Activated CD4-positive, alpha-beta memory T cell treated with anti-CD3 and anti-CD28 coated beads, Interleukin-2, amount 10 ng/mL, durations not matched to agents 7 days and 5 days (primary cell): ENCODE measurements around the gene GYS2. TPM values are rescaled to one million over a fixed set of nuclear protein-coding genes. Genes with fewer than 3 reads are reported as not detected.

Experiments
- CTCF ChIA-PET: fragments of 350-600 bp; sonication (Branson Sonifier 250); formaldehyde crosslinking; loops from one replicate; lab custom pipeline; 2021; ENCODE audit warnings: antibody characterized with exemption, inconsistent platforms; lab: Charles Lee
- POLR2A ChIA-PET: fragments of 350-600 bp; sonication (Branson Sonifier 250); formaldehyde crosslinking; loops from one replicate; lab custom pipeline; 2021; ENCODE audit warnings: antibody characterized with exemption; lab: Charles Lee
- DNase-seq: peaks from one replicate; pipeline ENCODE4 v3.0.0-alpha.2; 2020
- H3K27ac Mint-ChIP-seq: one replicate; pipeline ENCODE4 v1.8.0; 2021; ENCODE audit warnings: mild to moderate bottlenecking, mixed read lengths
- H3K27me3 Mint-ChIP-seq: one replicate; pipeline ENCODE4 v1.8.0; 2021; ENCODE audit warnings: mixed read lengths
- H3K36me3 Mint-ChIP-seq: one replicate; pipeline ENCODE4 v1.8.0; 2021; ENCODE audit warnings: low read depth, mixed read lengths
- H3K4me1 Mint-ChIP-seq: one replicate; pipeline ENCODE4 v1.8.0; 2021; ENCODE audit warnings: mixed read lengths
- H3K4me3 Mint-ChIP-seq: one replicate; pipeline ENCODE4 v1.8.0; 2021; ENCODE audit warnings: mild to moderate bottlenecking, mixed read lengths
- H3K9me3 Mint-ChIP-seq: one replicate; pipeline ENCODE4 v1.8.0; 2021; ENCODE audit warnings: mixed read lengths
- total RNA-seq, 2 experiments: library from RNA; stranded (reverse); gene quantifications; one replicate each; pipeline ENCODE4 v1.2.3, GENCODE V29; 2021

GYS2 gene
- total RNA-seq, 2 experiments from 2014 or later: not detected

DNA sequence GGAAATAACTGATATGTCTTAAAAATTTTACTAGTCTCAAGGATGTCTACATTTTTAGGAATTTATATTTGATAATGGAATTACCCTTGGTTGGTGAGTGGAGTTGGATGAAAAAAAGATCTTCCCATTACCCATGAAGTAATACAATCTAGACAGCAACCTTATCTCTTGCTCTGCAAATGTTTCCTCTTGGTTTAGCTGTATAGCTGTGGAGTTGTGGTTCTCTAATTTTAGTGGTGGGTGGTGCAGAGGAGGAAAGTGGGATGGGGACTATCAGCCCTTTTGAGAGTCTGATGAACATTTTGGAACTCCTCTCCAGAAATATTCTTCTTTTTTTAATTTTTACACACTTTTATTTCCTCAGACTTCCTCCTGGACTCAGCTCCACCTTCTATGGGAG lies 61.5 kb downstream of the GYS2 start:
- CTCF ChIA-PET: no interaction called here
- H3K27ac Mint-ChIP-seq: no peak overlapping the region
- POLR2A ChIA-PET: no interaction called here
- H3K4me1 Mint-ChIP-seq: peaks cover 2% of the 10 kb centered on the region
- DNase-seq: no peak
- no peaks in the 10 kb centered on the region for H3K36me3 Mint-ChIP-seq
- H3K27me3 Mint-ChIP-seq: no peaks in the 10 kb centered on the region
- H3K4me3 Mint-ChIP-seq: no peak overlapping the region
- no peaks in the 10 kb centered on the region for H3K9me3 Mint-ChIP-seq

DNA sequence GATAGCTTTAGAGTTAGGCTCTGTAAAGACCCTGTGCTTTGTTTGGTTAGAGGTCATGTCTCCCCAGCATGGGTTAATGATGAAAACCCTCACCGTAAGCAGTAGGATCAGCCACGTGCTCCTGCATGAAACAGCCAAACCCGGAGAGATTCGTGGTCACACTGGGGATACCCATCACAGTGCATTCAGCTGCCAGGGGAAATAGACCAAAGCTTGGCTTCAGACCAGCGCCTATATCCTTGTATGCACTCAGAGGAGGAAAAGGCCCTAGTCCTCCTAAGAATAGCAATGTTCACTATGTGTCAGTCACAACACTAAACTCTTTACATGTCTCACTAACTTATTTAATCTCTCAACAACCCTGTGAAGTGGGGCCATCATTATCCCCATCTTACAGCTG lies 62.2 kb downstream of the GYS2 start:
- Mint-ChIP-seq H3K9me3 (no peaks in the 10 kb centered on the region), H3K4me3 (no peak overlapping the region), H3K27me3 (no peaks in the 10 kb centered on the region), H3K36me3 (no peaks in the 10 kb centered on the region), H3K27ac (no peak overlapping the region), H3K4me1 (peaks cover 2% of the 10 kb centered on the region)
- CTCF ChIA-PET: no interaction called here
- no peak for DNase-seq
- POLR2A ChIA-PET: interaction anchor here (0.7 to 1.2 kb wide), 2 partner anchors 41 to 125 kb away, joined by 3 to 5 read pairs; partner anchors contain the start of genes GOLT1B and RECQL

DNA sequence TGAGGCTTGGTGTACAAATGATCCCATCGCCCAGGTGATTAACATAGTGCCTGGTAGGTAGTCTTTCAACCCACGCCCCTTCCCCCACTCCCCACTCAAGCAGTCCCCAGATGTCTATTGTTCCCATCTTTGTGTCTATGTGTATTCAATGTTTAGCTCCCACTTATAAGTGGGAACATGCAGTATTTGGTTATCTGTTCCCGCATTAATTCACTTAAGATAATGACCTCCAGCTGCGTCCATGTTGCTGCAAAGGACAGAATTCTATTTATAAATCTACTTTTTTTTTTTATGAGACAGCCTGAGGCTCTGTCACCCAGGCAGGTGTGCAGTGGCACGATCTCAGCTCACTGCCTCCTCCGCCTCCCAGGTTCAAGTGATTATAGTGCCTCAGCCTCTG lies 62.9 kb downstream of the GYS2 start:
- POLR2A ChIA-PET: interaction anchor here (0.7 to 1.2 kb wide), 2 partner anchors 41 to 125 kb away, joined by 3 to 5 read pairs; partner anchors contain the start of genes GOLT1B and RECQL
- Mint-ChIP-seq H3K9me3 (no peaks in the 10 kb centered on the region), H3K4me1 (peaks cover 2% of the 10 kb centered on the region), H3K27ac (no peak overlapping the region), H3K36me3 (no peaks in the 10 kb centered on the region), H3K4me3 (no peak overlapping the region), H3K27me3 (no peaks in the 10 kb centered on the region)
- no peak for DNase-seq
- CTCF ChIA-PET: no interaction called here

DNA sequence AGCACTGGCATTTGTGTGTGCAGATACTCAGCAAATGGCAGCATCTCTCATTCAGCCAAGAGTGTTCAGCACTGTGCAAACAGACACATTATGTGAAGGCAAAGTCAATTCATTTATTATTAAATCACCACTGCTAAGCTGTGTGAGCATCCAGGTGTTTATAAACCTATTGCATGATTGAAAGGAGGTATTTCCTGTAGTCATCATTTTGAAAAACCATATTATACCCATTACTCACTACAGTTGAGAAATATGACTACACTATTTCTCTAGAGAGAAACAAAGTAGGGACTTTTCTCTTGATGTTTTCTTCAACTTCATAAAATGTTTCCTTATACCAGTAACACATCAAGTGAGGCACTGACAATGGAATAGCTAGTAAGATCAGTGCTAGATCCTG lies 64.8 kb downstream of the GYS2 start:
- ChIA-PET POLR2A (no interaction called here), CTCF (no interaction called here)
- Mint-ChIP-seq H3K27me3 (no peaks in the 10 kb centered on the region), H3K9me3 (no peaks in the 10 kb centered on the region), H3K36me3 (no peaks in the 10 kb centered on the region), H3K4me3 (no peak overlapping the region), H3K4me1 (peaks cover 2% of the 10 kb centered on the region), H3K27ac (no peak overlapping the region)
- no peak for DNase-seq

DNA sequence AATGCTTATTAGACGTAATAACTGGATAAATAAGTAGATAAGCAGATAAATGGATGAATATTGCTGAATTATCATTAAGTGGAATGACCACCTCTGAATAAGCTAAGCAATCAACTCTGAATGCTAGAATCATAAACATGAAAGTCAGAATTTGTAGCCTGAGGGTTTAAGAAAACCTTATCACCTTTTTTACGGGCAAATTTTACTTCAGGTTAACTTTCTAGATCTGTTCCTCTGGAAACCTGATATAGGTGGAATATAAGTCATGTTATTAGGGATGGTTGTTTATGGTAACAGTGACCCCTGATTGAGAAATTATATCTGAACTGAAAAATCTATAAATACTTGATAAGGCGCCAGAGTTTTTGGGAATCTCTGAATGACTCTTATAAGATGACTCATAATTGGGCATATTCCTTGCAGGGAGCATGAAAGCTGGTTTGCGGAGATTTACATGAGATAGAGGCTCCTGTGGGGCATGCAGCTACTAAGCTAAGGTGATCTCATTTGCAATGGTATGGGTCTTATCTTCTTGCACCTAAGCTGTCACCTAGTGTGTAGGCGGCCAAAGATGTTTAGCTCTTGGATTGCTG lies 66.5 kb downstream of the GYS2 start:
- POLR2A ChIA-PET: no interaction called here
- Mint-ChIP-seq H3K27me3 (no peaks in the 10 kb centered on the region), H3K4me3 (no peak overlapping the region), H3K27ac (no peak overlapping the region), H3K36me3 (no peaks in the 10 kb centered on the region), H3K4me1 (peaks cover 2% of the 10 kb centered on the region), H3K9me3 (no peaks in the 10 kb centered on the region)
- no peak for DNase-seq
- CTCF ChIA-PET: no interaction called here

DNA sequence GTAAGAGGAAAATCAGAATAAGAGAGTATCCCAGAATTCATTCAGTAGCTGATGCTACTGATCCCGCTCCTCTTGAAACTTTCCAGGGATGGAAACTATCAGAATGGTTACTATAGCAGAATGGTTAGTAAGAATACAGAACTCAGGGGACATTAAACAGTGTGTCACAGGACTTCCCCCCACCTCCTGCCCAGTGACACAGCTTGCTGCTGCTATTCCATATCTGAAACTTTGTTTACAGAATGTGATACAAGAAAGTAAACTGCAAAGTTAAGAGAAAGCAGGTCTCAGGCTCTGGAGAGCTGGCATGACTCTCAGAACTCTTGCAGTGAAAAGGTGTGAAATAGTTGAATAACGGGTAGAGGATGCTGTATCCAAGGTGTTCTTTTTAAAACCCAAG lies 75.2 kb downstream of the GYS2 start:
- ChIA-PET POLR2A (no interaction called here), CTCF (no interaction called here)
- H3K9me3 Mint-ChIP-seq: no peaks in the 10 kb centered on the region
- peaks cover 10% of the 10 kb centered on the region for H3K4me1 Mint-ChIP-seq
- no peak overlapping the region for H3K4me3 Mint-ChIP-seq
- no peak for DNase-seq
- H3K36me3 Mint-ChIP-seq: no peaks in the 10 kb centered on the region
- H3K27me3 Mint-ChIP-seq: peaks cover 21% of the 10 kb centered on the region
- no peak overlapping the region for H3K27ac Mint-ChIP-seq

DNA sequence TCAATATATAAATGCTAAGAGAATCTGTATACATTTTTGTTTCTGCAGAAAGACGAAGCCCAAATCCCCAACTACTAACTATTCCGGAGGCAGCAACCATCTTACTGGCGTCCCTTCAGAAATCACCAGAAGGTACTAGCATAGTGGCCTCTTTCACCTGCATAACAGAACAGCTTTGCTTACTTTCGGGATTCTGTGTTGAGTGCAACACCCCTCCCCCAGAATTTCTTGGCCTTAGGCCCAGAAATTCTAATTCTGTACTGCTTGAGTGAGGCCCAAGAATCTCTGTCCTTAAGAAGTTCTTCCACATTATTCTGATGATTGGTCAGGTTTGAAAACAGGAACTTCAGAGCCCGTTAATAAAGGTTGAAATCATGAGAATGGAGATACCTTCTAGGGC lies 75.7 kb downstream of the GYS2 start:
- Mint-ChIP-seq H3K4me3 (no peak overlapping the region), H3K4me1 (peaks cover 10% of the 10 kb centered on the region)
- CTCF ChIA-PET: no interaction called here

DNA sequence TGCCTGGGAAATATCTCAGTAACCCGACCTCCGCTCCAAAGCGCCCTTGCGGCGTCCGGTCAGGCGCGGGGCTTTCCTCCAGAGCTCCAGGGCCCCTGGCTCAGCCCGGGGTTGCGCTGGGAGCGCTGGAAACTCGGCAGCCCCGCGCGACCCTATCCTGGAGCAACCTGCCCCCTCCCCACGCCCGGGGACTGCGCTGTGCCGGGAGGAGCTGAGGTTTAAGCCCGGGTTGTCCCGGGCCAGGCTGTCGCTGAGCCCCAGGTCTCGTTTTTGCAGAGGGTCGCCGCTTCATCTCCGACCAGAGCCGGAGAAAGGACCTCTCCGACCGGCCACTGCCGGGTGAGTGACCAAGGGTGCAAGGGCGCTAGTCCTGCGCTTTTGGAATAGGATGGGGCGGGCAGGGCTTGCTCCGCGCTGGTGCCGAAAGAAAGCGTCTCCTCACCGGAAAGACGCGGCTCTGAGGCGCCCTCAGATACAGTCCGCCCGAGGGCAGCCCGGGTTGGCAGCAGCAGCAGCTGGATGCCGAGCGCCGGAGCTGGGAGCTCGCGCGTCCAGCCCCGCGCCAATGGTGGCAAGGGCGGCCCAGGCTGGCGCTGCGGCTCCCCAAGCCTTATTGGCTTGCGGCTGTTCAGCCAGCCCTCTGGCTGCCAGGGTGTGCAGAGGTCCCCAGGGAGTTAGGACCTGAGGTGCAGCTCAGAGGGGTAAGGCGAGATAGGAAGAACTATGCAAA lies 77.0 kb downstream of the GYS2 start:
- DNase-seq: peak; percentile 72
- Mint-ChIP-seq H3K9me3 (peaks cover 3% of the 10 kb centered on the region), H3K4me1 (peaks cover 10% of the 10 kb centered on the region), H3K36me3 (no peaks in the 10 kb centered on the region), H3K4me3 (peak overlapping the region; percentile 70), H3K27ac (no peak overlapping the region), H3K27me3 (peaks cover 21% of the 10 kb centered on the region)
- ChIA-PET CTCF (interaction anchor here (1.0 to 1.8 kb wide), 3 partner anchors 140 to 279 kb away, joined by 3 to 7 read pairs (median 3); no protein-coding TSS in a partner anchor), POLR2A (interaction anchor here (0.7 to 3.7 kb wide), 8 partner anchors 9 to 129 kb away, joined by 3 to 26 read pairs (median 3); partner anchors contain the start of genes GOLT1B, LDHB, PYROXD1 and RECQL)

More for the DNA sequence above, 75.7 kb downstream of the GYS2 start:
- no peak for DNase-seq
- peaks cover 21% of the 10 kb centered on the region for H3K27me3 Mint-ChIP-seq
- H3K27ac Mint-ChIP-seq: no peak overlapping the region
- POLR2A ChIA-PET: interaction anchor here (3.0 to 3.7 kb wide), 2 partner anchors 19 to 27 kb away, joined by 15 to 26 read pairs; partner anchors contain the start of genes GOLT1B and RECQL
- H3K36me3 Mint-ChIP-seq: no peaks in the 10 kb centered on the region
- peaks cover 3% of the 10 kb centered on the region for H3K9me3 Mint-ChIP-seq

DNA sequence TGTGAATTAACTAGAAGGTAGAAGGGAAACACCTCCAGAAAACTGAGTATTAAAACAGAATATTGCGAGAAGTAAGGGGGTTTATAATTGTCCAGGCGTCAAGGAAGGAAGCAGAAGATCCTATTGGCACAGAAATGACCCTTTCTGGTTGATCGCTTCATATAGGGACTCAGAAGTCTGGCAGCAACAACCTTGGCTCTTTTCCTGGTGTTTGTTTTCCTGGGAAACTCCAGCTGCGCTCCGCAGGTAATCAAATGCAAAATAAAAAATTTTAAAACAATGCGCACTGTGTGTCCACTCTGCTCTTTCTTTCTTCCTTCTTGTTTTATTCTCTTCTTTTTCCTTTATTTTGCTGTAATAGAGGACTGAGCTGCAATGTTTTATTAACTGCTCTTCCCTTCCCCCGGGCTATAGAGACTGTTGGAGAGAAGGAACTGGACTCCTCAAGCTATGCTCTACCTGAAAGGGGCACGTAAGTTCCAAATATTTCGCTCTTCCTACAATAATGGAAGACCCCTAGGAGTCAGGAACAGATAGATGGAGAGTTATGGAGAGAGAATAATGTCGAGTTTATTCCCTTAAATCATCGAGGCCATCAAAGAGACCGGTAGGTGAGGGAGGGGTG lies 77.8 kb downstream of the GYS2 start:
- Mint-ChIP-seq H3K4me1 (peaks cover 10% of the 10 kb centered on the region), H3K27me3 (peaks cover 21% of the 10 kb centered on the region), H3K4me3 (peak overlapping the region; percentile 70), H3K9me3 (peaks cover 3% of the 10 kb centered on the region), H3K27ac (no peak overlapping the region), H3K36me3 (no peaks in the 10 kb centered on the region)
- CTCF ChIA-PET: interaction anchor here (1.0 to 1.8 kb wide), 3 partner anchors 141 to 278 kb away, joined by 3 to 7 read pairs (median 3); no protein-coding TSS in a partner anchor
- no peak for DNase-seq
- POLR2A ChIA-PET: interaction anchor here (0.8 to 3.7 kb wide), 6 partner anchors 9 to 130 kb away, joined by 3 to 26 read pairs (median 4); partner anchors contain the start of genes GOLT1B, LDHB and RECQL

DNA sequence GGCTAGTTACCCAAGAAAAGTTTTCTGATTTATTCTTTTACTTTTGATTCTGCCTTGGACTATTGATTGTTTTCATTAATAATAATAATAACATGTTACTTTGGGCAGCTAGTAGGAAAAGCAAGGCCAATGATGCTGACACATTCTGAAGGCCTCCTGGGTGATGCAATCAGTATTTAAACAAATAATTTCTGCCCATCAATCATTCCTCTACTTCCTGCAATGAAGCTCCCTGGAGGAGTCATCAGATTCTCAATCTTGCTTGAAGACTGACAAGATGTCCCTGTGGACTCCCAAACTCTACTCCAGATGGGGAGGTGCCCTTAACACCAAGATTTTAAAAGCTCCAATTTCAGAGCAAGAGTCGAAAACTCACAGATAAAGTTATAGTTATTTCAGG lies 78.6 kb downstream of the GYS2 start, which contains the start of gene SPX:
SPX (plus strand) TSS at position 244 of the 400 bp plus-strand sequence. CDS start 177 bp downstream, outside the sequence.
- Mint-ChIP-seq H3K36me3 (no peaks in the 10 kb centered on the region), H3K9me3 (peaks cover 3% of the 10 kb centered on the region), H3K4me3 (peak within 1 kb of the TSS; percentile 70), H3K4me1 (peaks cover 10% of the 10 kb centered on the region), H3K27me3 (peaks cover 21% of the 10 kb centered on the region), H3K27ac (no peak within 1 kb of the TSS)
- ChIA-PET CTCF (no interaction called here), POLR2A (interaction anchor here (3.0 to 3.7 kb wide), 2 partner anchors 16 to 24 kb away, joined by 15 to 26 read pairs; partner anchors contain the start of genes GOLT1B and RECQL)
- no peak for DNase-seq

DNA sequence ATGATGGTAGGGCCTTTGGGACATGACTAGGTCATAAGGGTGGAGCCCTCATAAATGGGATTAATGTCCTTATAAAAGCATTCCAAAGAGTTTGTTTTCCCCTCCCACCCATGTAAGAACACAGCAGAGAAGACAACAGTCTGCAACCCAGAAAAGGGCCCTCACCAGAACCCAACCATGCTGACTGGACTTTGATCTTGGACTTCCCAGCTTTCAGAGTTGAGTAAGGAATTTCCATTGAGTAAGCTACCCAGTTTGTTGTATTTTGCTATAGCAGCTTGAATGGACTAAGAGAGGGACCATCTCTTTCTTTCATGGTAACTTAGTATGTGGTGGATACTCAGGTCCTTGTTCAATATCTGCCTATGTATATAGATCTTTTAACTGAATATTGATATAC lies 81.5 kb downstream of the GYS2 start:
- Mint-ChIP-seq H3K27ac (no peak overlapping the region), H3K4me3 (no peak overlapping the region), H3K9me3 (peaks cover 3% of the 10 kb centered on the region), H3K36me3 (peaks cover 13% of the 10 kb centered on the region), H3K27me3 (peaks cover 10% of the 10 kb centered on the region), H3K4me1 (peaks cover 5% of the 10 kb centered on the region)
- ChIA-PET POLR2A (no interaction called here), CTCF (no interaction called here)
- DNase-seq: no peak

DNA sequence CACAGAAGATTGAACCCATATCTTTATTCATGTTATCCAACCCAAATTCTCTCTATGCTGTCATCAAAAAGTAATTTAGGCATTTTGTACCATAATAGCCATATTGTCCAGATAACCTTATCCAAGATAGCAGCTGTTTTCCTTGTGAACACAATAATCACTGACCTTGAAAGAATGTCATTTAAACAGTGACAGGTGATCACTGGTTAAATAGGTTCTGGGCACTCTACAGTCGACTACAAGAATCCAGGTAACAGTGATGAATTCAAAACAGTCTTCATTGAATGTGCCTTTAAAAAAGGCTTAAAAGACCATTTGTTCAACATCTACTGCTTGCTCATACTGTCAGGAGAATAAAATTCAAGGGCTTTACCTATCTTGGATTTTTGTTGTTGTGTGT lies 83.1 kb downstream of the GYS2 start:
- H3K27me3 Mint-ChIP-seq: peaks cover 7% of the 10 kb centered on the region
- H3K4me3 Mint-ChIP-seq: no peak overlapping the region
- no peak for DNase-seq
- ChIA-PET POLR2A (interaction anchor here (2.1 kb wide), 1 partner anchor 84 kb away, joined by 4 read pairs; the partner anchor contains the start of gene PYROXD1), CTCF (no interaction called here)
- H3K27ac Mint-ChIP-seq: no peak overlapping the region
- H3K4me1 Mint-ChIP-seq: no peaks in the 10 kb centered on the region
- H3K36me3 Mint-ChIP-seq: peaks cover 21% of the 10 kb centered on the region
- H3K9me3 Mint-ChIP-seq: peaks cover 3% of the 10 kb centered on the region
